HepG2 (cell line): ENCODE measurements around the gene ITIH2. TPM values are rescaled to one million over a fixed set of nuclear protein-coding genes. Genes with fewer than 3 reads are reported as not detected.
A peak's percentile ranks its signal among the peaks of the same experiment; 100 is the strongest.

Experiments
- CBFB ChIP-seq: sonication (generic); formaldehyde crosslinking; IDR thresholded peaks from 2 replicates; pipeline ENCODE4 v1.4.0; 2020; ENCODE audit warnings: missing genetic modification reagents
- CHD4 ChIP-seq: fragments of 200-600 bp; sonication (generic); IDR thresholded peaks from 2 replicates; pipeline ENCODE4 v1.7.0; 2017; ENCODE audit warnings: mild to moderate bottlenecking, low read length, borderline replicate concordance
- EHMT2 ChIP-seq: fragments of 200-600 bp; sonication (generic); IDR thresholded peaks from 2 replicates; pipeline ENCODE4 v1.7.0; 2017; ENCODE audit warnings: antibody characterized with exemption, low read depth, low read length, borderline replicate concordance
- ESRRA ChIP-seq: sonication (generic); formaldehyde crosslinking; IDR thresholded peaks from 2 replicates; pipeline ENCODE4 v1.5.1; 2020; ENCODE audit warnings: mild to moderate bottlenecking, low read depth, missing genetic modification reagents
- HMG20A ChIP-seq: IDR thresholded peaks from 2 replicates; pipeline ENCODE4 v1.6.1; 2016; ENCODE audit warnings: borderline replicate concordance
- MED8 ChIP-seq: sonication (generic); formaldehyde crosslinking; IDR thresholded peaks from 2 replicates; pipeline ENCODE4 v1.8.1; 2023; ENCODE audit warnings: mild to moderate bottlenecking, missing genetic modification reagents; ENCODE audit not compliant: insufficient replicate concordance
- MIER2 ChIP-seq: IDR thresholded peaks from 2 replicates; pipeline ENCODE4 v1.6.1; 2016; ENCODE audit warnings: missing biosample characterization, missing genetic modification reagents
- PTBP1 ChIP-seq: fragments of 200-400 bp; formaldehyde crosslinking; IDR thresholded peaks from 2 replicates; pipeline ENCODE4 v1.6.1; 2018; ENCODE audit warnings: low read length, low read depth; ENCODE audit not compliant: poor library complexity, severe bottlenecking
- RBAK ChIP-seq: sonication (generic); formaldehyde crosslinking; IDR thresholded peaks from 2 replicates; pipeline ENCODE4 v1.5.1; 2020; ENCODE audit warnings: mild to moderate bottlenecking, missing genetic modification reagents
- RBM39 ChIP-seq: fragments of 200-400 bp; formaldehyde crosslinking; IDR thresholded peaks from one replicate; pipeline ENCODE4 v1.6.1; 2018; ENCODE audit warnings: antibody characterized with exemption, mild to moderate bottlenecking, low read depth, low read length; ENCODE audit not compliant: poor library complexity, severe bottlenecking
- SOX13 ChIP-seq, 3 experiments: fragments of 450-650 bp in 1 of 3; sonication (generic) in 1 of 3; formaldehyde crosslinking in 1 of 3; IDR thresholded peaks in 2 of 3; conservative IDR thresholded peaks in 1 of 3; 2 replicates each; pipeline versions ENCODE4 v1.5.0 to v1.6.1; 2016 to 2020; ENCODE audit warnings: antibody characterized with exemption in 1 of 3, mild to moderate bottlenecking in 1 of 3, missing compliant biosample characterization in 1 of 3, missing genetic modification reagents in 1 of 3, moderate library complexity in 1 of 3
- ZNF143 ChIP-seq: sonication (generic); formaldehyde crosslinking; IDR thresholded peaks from 2 replicates; pipeline ENCODE4 v1.4.0; 2020; ENCODE audit warnings: missing genetic modification reagents
- ZNF329 ChIP-seq: sonication (generic); formaldehyde crosslinking; IDR thresholded peaks from 2 replicates; pipeline ENCODE4 v1.9.0; 2021; ENCODE audit warnings: low read depth, mild to moderate bottlenecking, missing genetic modification reagents
- ZNF367 ChIP-seq: sonication (generic); formaldehyde crosslinking; IDR thresholded peaks from 2 replicates; pipeline ENCODE4 v1.4.0; 2020; ENCODE audit warnings: missing genetic modification reagents, borderline replicate concordance
- polyA plus RNA-seq, 8 experiments: library from polyadenylated mRNA; depleted of rRNA in 3 of 8; stranded (reverse) in 7 of 8; unstranded in 1 of 8; fragments of >200 nt; fragmentation: Illumina TruSeq in 4 of 8; extraction: Trizol in 4 of 8; gene quantifications; 2 replicates each; pipeline versions ENCODE4 v1.2.1 to v1.2.3, GENCODE V29; 2011 to 2016; ENCODE audit warnings: low read depth in 4 of 8, missing spikeins in 1 of 8, mixed read lengths in 1 of 8; ENCODE audit not compliant: insufficient read depth in 1 of 8
- total RNA-seq, 5 experiments: library from RNA; depleted of rRNA; stranded (reverse); fragments of >200 nt; fragmentation: Illumina TruSeq; extraction: Trizol; gene quantifications; 2 replicates each; pipeline ENCODE4 v1.2.3, GENCODE V29; 2016; ENCODE audit warnings: low read depth in 1 of 5
- TF ChIP-seq, protein P1 (sequence below): sonication (generic); formaldehyde crosslinking; IDR thresholded peaks from 2 replicates; pipeline ENCODE4; 2020; ENCODE audit warnings: missing genetic modification reagents, mild to moderate bottlenecking, borderline replicate concordance
- TF ChIP-seq, protein P2 (sequence below), 2 experiments: IDR thresholded peaks; 2 replicates each; pipeline ENCODE4 v1.6.1; 2011 to 2012; ENCODE audit warnings: low read length in 2 of 2, borderline replicate concordance in 1 of 2, low read depth in 1 of 2, mild to moderate bottlenecking in 1 of 2, moderate library complexity in 1 of 2
- TF ChIP-seq, protein P3 (sequence below): sonication (generic); formaldehyde crosslinking; IDR thresholded peaks from 2 replicates; pipeline ENCODE4 v1.4.0; 2020; ENCODE audit warnings: low read depth, mild to moderate bottlenecking, missing genetic modification reagents
- TF ChIP-seq, protein P4 (sequence below): IDR thresholded peaks from 2 replicates; pipeline ENCODE4 v1.6.1; 2016

The ITIH2 gene
- total and polyA plus RNA-seq, 2 of the 13 experiments (the other 11 are each of a cell fraction or from before 2014, with no cell fraction given): 1,197 to 1,427 TPM

DNA sequence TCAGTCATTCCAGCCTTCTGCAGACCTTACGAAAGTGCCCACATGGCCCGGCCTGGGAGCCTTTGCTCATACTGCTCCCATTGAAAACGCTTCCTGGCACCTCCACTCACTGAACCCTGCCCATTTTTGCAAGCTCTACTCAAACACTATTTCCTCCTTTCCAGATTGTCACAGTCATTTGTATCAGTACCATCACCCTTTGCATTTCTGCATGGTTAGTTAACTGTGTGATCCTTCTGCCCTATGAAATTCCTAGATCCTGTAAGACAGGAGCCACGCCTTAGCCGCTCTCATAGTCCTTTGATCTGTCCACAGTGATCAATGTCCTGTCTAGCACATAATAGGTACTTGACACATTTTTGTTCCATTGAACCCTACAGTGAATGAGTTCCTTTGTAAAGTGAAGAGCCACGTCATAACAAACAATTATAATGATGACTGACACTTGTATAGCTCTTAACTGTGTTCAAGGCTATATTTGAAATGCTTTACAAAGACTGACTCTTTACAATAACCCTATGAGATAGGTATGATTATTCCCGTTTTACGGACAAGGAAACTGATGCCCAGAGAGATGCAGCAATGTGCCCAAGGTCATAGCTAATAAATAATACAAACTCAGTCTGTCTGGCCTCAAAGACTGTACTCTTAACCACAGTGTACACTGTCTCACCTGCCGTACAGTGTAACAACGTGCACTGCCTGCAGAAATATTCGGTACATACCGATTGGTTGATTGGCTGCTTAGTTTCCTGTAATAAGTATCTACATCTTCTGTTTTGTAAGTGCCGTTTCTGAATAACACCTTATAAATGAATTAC, 16.6 kb upstream of the ITIH2 start (continued):
- TF ChIP-seq ESRRA (CRISPR knock-in tag) (peak; percentile 69), PTBP1 (no peak), HMG20A (CRISPR knock-in tag) (peak; percentile 95), CHD4 (peak; percentile 97), MED8 (peak; percentile 67), RBM39 (no peak), MIER2 (CRISPR knock-in tag) (0 out of 2 replicates have a peak, but pooled peaks have one; percentile 51), RBAK (no peak), EHMT2 (peak; percentile 46; the same call in 1 of the 2 replicates), ZNF367 (CRISPR knock-in tag) (no peak), CBFB (CRISPR knock-in tag) (peak; percentile 85), ZNF143 (peak; percentile 45; the same call in 1 of the 2 replicates), SOX13 (IDR thresholded peaks at IDR 0.05) (peak; percentile 100), SOX13 (CRISPR knock-in tag; conservative IDR thresholded peaks at IDR 0.05 in 1 of 2, IDR thresholded peaks at IDR 0.05 in 1 of 2) (peak in 1 of 2 experiments; percentile 100; a peak in 2 of 4 replicates), ZNF329 (CRISPR knock-in tag) (no peak)
- TF ChIP-seq, protein P1, sequence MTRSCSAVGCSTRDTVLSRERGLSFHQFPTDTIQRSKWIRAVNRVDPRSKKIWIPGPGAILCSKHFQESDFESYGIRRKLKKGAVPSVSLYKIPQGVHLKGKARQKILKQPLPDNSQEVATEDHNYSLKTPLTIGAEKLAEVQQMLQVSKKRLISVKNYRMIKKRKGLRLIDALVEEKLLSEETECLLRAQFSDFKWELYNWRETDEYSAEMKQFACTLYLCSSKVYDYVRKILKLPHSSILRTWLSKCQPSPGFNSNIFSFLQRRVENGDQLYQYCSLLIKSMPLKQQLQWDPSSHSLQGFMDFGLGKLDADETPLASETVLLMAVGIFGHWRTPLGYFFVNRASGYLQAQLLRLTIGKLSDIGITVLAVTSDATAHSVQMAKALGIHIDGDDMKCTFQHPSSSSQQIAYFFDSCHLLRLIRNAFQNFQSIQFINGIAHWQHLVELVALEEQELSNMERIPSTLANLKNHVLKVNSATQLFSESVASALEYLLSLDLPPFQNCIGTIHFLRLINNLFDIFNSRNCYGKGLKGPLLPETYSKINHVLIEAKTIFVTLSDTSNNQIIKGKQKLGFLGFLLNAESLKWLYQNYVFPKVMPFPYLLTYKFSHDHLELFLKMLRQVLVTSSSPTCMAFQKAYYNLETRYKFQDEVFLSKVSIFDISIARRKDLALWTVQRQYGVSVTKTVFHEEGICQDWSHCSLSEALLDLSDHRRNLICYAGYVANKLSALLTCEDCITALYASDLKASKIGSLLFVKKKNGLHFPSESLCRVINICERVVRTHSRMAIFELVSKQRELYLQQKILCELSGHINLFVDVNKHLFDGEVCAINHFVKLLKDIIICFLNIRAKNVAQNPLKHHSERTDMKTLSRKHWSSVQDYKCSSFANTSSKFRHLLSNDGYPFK (CRISPR knock-in tag): no peak
- TF ChIP-seq, protein P2, sequence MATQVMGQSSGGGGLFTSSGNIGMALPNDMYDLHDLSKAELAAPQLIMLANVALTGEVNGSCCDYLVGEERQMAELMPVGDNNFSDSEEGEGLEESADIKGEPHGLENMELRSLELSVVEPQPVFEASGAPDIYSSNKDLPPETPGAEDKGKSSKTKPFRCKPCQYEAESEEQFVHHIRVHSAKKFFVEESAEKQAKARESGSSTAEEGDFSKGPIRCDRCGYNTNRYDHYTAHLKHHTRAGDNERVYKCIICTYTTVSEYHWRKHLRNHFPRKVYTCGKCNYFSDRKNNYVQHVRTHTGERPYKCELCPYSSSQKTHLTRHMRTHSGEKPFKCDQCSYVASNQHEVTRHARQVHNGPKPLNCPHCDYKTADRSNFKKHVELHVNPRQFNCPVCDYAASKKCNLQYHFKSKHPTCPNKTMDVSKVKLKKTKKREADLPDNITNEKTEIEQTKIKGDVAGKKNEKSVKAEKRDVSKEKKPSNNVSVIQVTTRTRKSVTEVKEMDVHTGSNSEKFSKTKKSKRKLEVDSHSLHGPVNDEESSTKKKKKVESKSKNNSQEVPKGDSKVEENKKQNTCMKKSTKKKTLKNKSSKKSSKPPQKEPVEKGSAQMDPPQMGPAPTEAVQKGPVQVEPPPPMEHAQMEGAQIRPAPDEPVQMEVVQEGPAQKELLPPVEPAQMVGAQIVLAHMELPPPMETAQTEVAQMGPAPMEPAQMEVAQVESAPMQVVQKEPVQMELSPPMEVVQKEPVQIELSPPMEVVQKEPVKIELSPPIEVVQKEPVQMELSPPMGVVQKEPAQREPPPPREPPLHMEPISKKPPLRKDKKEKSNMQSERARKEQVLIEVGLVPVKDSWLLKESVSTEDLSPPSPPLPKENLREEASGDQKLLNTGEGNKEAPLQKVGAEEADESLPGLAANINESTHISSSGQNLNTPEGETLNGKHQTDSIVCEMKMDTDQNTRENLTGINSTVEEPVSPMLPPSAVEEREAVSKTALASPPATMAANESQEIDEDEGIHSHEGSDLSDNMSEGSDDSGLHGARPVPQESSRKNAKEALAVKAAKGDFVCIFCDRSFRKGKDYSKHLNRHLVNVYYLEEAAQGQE (IDR thresholded peaks at IDR 0.05; ENCODE audit: borderline replicate concordance in 1 of 2, low read depth in 1 of 2, low read length in 2 of 2): no peak
- TF ChIP-seq, protein P3, sequence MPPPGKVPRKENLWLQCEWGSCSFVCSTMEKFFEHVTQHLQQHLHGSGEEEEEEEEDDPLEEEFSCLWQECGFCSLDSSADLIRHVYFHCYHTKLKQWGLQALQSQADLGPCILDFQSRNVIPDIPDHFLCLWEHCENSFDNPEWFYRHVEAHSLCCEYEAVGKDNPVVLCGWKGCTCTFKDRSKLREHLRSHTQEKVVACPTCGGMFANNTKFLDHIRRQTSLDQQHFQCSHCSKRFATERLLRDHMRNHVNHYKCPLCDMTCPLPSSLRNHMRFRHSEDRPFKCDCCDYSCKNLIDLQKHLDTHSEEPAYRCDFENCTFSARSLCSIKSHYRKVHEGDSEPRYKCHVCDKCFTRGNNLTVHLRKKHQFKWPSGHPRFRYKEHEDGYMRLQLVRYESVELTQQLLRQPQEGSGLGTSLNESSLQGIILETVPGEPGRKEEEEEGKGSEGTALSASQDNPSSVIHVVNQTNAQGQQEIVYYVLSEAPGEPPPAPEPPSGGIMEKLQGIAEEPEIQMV (CRISPR knock-in tag): 0 out of 2 replicates have a peak, but pooled peaks have one; percentile 63
- TF ChIP-seq, protein P4, sequence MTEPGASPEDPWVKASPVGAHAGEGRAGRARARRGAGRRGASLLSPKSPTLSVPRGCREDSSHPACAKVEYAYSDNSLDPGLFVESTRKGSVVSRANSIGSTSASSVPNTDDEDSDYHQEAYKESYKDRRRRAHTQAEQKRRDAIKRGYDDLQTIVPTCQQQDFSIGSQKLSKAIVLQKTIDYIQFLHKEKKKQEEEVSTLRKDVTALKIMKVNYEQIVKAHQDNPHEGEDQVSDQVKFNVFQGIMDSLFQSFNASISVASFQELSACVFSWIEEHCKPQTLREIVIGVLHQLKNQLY: peak; percentile 93
